Progenitor cell of endocrine pancreas (in vitro differentiated cells): ENCODE data around the gene AGPAT1. TPM values are rescaled to one million over a fixed set of nuclear protein-coding genes. Genes with fewer than 3 reads are reported as not detected.
A peak's percentile ranks its signal among the peaks of the same experiment; 100 is the strongest.
"Not testable (repeated sequence)": the region's sequence is repeated elsewhere in the genome, so short reads cannot be mapped to it uniquely, and the experiment has no call there.

Source experiments
- DNase-seq: peaks from one replicate; pipeline ENCODE4 v3.0.0; 2021; ENCODE audit warnings: low spot score; ENCODE audit not compliant: unreplicated experiment
- H3K27ac Mint-ChIP-seq: 2 replicates; pipeline ENCODE4 v1.8.0; 2021; ENCODE audit warnings: mild to moderate bottlenecking, moderate library complexity, mixed read lengths
- H3K27me3 Mint-ChIP-seq: 2 replicates; pipeline ENCODE4 v1.8.0; 2021; ENCODE audit warnings: mixed read lengths
- H3K36me3 Mint-ChIP-seq: 2 replicates; pipeline ENCODE4 v1.8.0; 2022; ENCODE audit warnings: mixed read lengths; ENCODE audit not compliant: insufficient read depth
- H3K4me1 Mint-ChIP-seq: 2 replicates; pipeline ENCODE4 v1.8.0; 2021; ENCODE audit warnings: low read depth, mixed read lengths
- H3K4me3 Mint-ChIP-seq: 2 replicates; pipeline ENCODE4 v1.8.0; 2021; ENCODE audit warnings: low read depth, mild to moderate bottlenecking, moderate library complexity, mixed read lengths
- H3K9me3 Mint-ChIP-seq: 2 replicates; pipeline ENCODE4 v1.8.0; 2021; ENCODE audit warnings: low read depth, mixed read lengths
- CTCF ChIP-seq: fragments of 200-600 bp; sonication (generic); IDR thresholded peaks from one replicate; pipeline ENCODE4 v1.5.0; 2021; ENCODE audit warnings: antibody characterized with exemption, mild to moderate bottlenecking; ENCODE audit not compliant: unreplicated experiment
- total RNA-seq: library from RNA; stranded (reverse); gene quantifications from 2 replicates; pipeline ENCODE4 v1.2.1, GENCODE V29; 2021

Gene AGPAT1
- total RNA-seq, 1 donor from 2014 or later = 102 TPM

GRCh38 chr6:32214126-32214525 is 38.2 kb upstream of the AGPAT1 start:
- no peaks in the 10 kb centered on the region for H3K36me3 Mint-ChIP-seq
- no peaks in the 10 kb centered on the region for H3K4me1 Mint-ChIP-seq
- H3K9me3 Mint-ChIP-seq = no peaks in the 10 kb centered on the region
- no peak overlapping the region for H3K27ac Mint-ChIP-seq
- TF ChIP-seq CTCF = no peak
- no peak for DNase-seq
- H3K27me3 Mint-ChIP-seq = peaks cover 25% of the 10 kb centered on the region
- no peak overlapping the region for H3K4me3 Mint-ChIP-seq

GRCh38 chr6:32213649-32214048 is 37.8 kb upstream of the AGPAT1 start:
- Mint-ChIP-seq H3K27ac (no peak overlapping the region), H3K27me3 (peaks cover 21% of the 10 kb centered on the region), H3K4me1 (no peaks in the 10 kb centered on the region), H3K9me3 (no peaks in the 10 kb centered on the region), H3K36me3 (no peaks in the 10 kb centered on the region), H3K4me3 (no peak overlapping the region)
- DNase-seq = no peak
- no peak for TF ChIP-seq CTCF

- H3K4me3 Mint-ChIP-seq = no peak overlapping the region
- no peaks in the 10 kb centered on the region for H3K9me3 Mint-ChIP-seq
- DNase-seq = no peak
- H3K4me1 Mint-ChIP-seq = no peaks in the 10 kb centered on the region
- no peak for TF ChIP-seq CTCF
- peaks cover 13% of the 10 kb centered on the region for H3K27me3 Mint-ChIP-seq
- H3K27ac Mint-ChIP-seq = no peak overlapping the region
- no peaks in the 10 kb centered on the region for H3K36me3 Mint-ChIP-seq
Measured at GRCh38 chr6:32212076-32212760, 36.3 kb upstream of the AGPAT1 start.

- not testable (repeated sequence) for H3K4me1 Mint-ChIP-seq, DNase-seq
- peaks cover 13% of the 10 kb centered on the region for H3K27me3 Mint-ChIP-seq
Measured at GRCh38 chr6:32211432-32211831, 35.5 kb upstream of the AGPAT1 start.

GRCh38 chr6:32210191-32210601 is 34.3 kb upstream of the AGPAT1 start:
- DNase-seq = no peak
- no peaks in the 10 kb centered on the region for H3K4me1 Mint-ChIP-seq
- no peak overlapping the region for H3K4me3 Mint-ChIP-seq
- H3K27ac Mint-ChIP-seq = peak overlapping the region; percentile 15
- peaks cover 8% of the 10 kb centered on the region for H3K27me3 Mint-ChIP-seq
- no peaks in the 10 kb centered on the region for H3K36me3 Mint-ChIP-seq
- peaks cover 7% of the 10 kb centered on the region for H3K9me3 Mint-ChIP-seq
- TF ChIP-seq CTCF = no peak

More at GRCh38 chr6:32211432-32211831, 35.5 kb upstream of the AGPAT1 start:
- H3K36me3 Mint-ChIP-seq, H3K9me3 Mint-ChIP-seq, H3K4me3 Mint-ChIP-seq, H3K27ac Mint-ChIP-seq: not testable (repeated sequence)

- peaks cover 7% of the 10 kb centered on the region for H3K9me3 Mint-ChIP-seq
- H3K4me1 Mint-ChIP-seq = no peaks in the 10 kb centered on the region
- no peak for TF ChIP-seq CTCF
- no peak overlapping the region for H3K27ac Mint-ChIP-seq
- H3K4me3 Mint-ChIP-seq = no peak overlapping the region
- no peak for DNase-seq
- peaks cover 11% of the 10 kb centered on the region for H3K27me3 Mint-ChIP-seq
- no peaks in the 10 kb centered on the region for H3K36me3 Mint-ChIP-seq
Measured at GRCh38 chr6:32208996-32209395, 33.1 kb upstream of the AGPAT1 start.
